Dedifferentiated amniotic fluid mesenchymal stem cell (primary cell): ENCODE data around the gene ARHGEF6.
"Not testable (repeated sequence)": the region's sequence is repeated elsewhere in the genome, so short reads cannot be mapped to it uniquely, and the experiment has no call there.

Experiments
- DNase-seq: peaks from one replicate; pipeline ENCODE4 v3.0.0-alpha.2; 2016; ENCODE audit errors: extremely low spot score

Gene ARHGEF6

GRCh38 chrX:136781180-136781797 is 557 bp upstream of the ARHGEF6 start:
- peak; percentile 28 for DNase-seq

- no peak for DNase-seq
Observed at GRCh38 chrX:136780241-136780640, 491 bp downstream of the ARHGEF6 start.

- DNase-seq = no peak
Observed at GRCh38 chrX:136779346-136779781, 1.4 kb downstream of the ARHGEF6 start.

- no peak for DNase-seq
Observed at GRCh38 chrX:136778916-136779315, 1.8 kb downstream of the ARHGEF6 start.

- DNase-seq = no peak
Observed at GRCh38 chrX:136778020-136778419, 2.7 kb downstream of the ARHGEF6 start.

- no peak for DNase-seq
Observed at GRCh38 chrX:136773648-136774047, 7.1 kb downstream of the ARHGEF6 start.

GRCh38 chrX:136771869-136772268 is 8.9 kb downstream of the ARHGEF6 start:
- not testable (repeated sequence) for DNase-seq

- peak; percentile 51 for DNase-seq
Observed at GRCh38 chrX:136768469-136769084, 12.2 kb downstream of the ARHGEF6 start.

GRCh38 chrX:136767104-136767941 is 13.4 kb downstream of the ARHGEF6 start:
- DNase-seq = no peak

GRCh38 chrX:136766785-136767103 is 14.0 kb downstream of the ARHGEF6 start:
- DNase-seq = no peak

GRCh38 chrX:136765821-136766356 is 14.8 kb downstream of the ARHGEF6 start:
- DNase-seq = no peak

- no peak for DNase-seq
Observed at GRCh38 chrX:136764206-136764605, 16.5 kb downstream of the ARHGEF6 start.

- no peak for DNase-seq
Observed at GRCh38 chrX:136762820-136763452, 17.8 kb downstream of the ARHGEF6 start.

- no peak for DNase-seq
Observed at GRCh38 chrX:136761421-136761820, 19.3 kb downstream of the ARHGEF6 start.

- no peak for DNase-seq
Observed at GRCh38 chrX:136759968-136760367, 20.8 kb downstream of the ARHGEF6 start.

GRCh38 chrX:136755411-136755810 is 25.3 kb downstream of the ARHGEF6 start:
- DNase-seq = no peak

- no peak for DNase-seq
Observed at GRCh38 chrX:136754651-136755050, 26.1 kb downstream of the ARHGEF6 start.

- peak; percentile 42 for DNase-seq
Observed at GRCh38 chrX:136752796-136753195, 27.9 kb downstream of the ARHGEF6 start.

GRCh38 chrX:136752346-136752745 is 28.4 kb downstream of the ARHGEF6 start:
- no peak for DNase-seq

- no peak for DNase-seq
Observed at GRCh38 chrX:136750364-136750763, 30.4 kb downstream of the ARHGEF6 start.

- no peak for DNase-seq
Observed at GRCh38 chrX:136747003-136747986, 33.4 kb downstream of the ARHGEF6 start.
